Naive thymus-derived CD4-positive, alpha-beta T cell (primary cell): ENCODE measurements around the gene C19orf33. TPM values are rescaled to one million over a fixed set of nuclear protein-coding genes. Genes with fewer than 3 reads are reported as not detected.

Experiments used
- ATAC-seq: fragments of 150-1000 bp; cut with Tn5 transposase; 2 replicates; pipeline ENCODE4 v1.10.0; 2021; ENCODE audit warnings: mild to moderate bottlenecking, moderate library complexity
- CTCF ChIA-PET: fragments of 350-600 bp; sonication (Branson Sonifier 250); formaldehyde crosslinking; loops from one replicate; lab custom pipeline; 2021; ENCODE audit warnings: antibody characterized with exemption; lab: Charles Lee
- POLR2A ChIA-PET: fragments of 350-600 bp; sonication (Branson Sonifier 250); formaldehyde crosslinking; loops from one replicate; lab custom pipeline; 2021; ENCODE audit warnings: antibody characterized with exemption, inconsistent platforms; lab: Charles Lee
- DNase-seq, 9 donors: peaks; one replicate each; pipeline versions ENCODE4 v3.0.0 to v3.0.0-alpha.2; 2020 to 2022; ENCODE audit warnings: mixed read lengths in 1 of 9
- H3K27ac ChIP-seq: one replicate; pipeline ENCODE4 v1.7.0; 2013; ENCODE audit warnings: mild to moderate bottlenecking, low read depth, low read length, moderate library complexity
- H3K27me3 ChIP-seq, 2 donors: one replicate each; pipeline ENCODE4 v1.7.0; 2013; ENCODE audit warnings: low read length in 2 of 2, mild to moderate bottlenecking in 2 of 2, moderate library complexity in 2 of 2; ENCODE audit not compliant: control insufficient read depth in 2 of 2, insufficient read depth in 2 of 2
- H3K36me3 ChIP-seq, 3 experiments: 1 replicate in 2 of 3; 2 replicates in 1 of 3; pipeline ENCODE4 v1.7.0; 2013; ENCODE audit warnings: low read length in 3 of 3, mild to moderate bottlenecking in 3 of 3, moderate library complexity in 1 of 3; ENCODE audit not compliant: insufficient read depth in 3 of 3, control insufficient read depth in 2 of 3
- H3K4me1 ChIP-seq, 2 donors: one replicate each; pipeline ENCODE4 v1.7.0; 2013; ENCODE audit warnings: low read length in 2 of 2, mild to moderate bottlenecking in 2 of 2, moderate library complexity in 1 of 2; ENCODE audit not compliant: control insufficient read depth in 2 of 2, insufficient read depth in 2 of 2
- H3K4me3 ChIP-seq: 2 replicates; pipeline ENCODE4 v1.7.0; 2013; ENCODE audit warnings: mild to moderate bottlenecking, low read length
- H3K9me3 ChIP-seq, 3 experiments: 1 replicate in 2 of 3; 2 replicates in 1 of 3; pipeline ENCODE4 v1.7.0; 2013; ENCODE audit warnings: low read length in 3 of 3; ENCODE audit not compliant: control insufficient read depth in 2 of 3
- H3K27ac Mint-ChIP-seq, 9 donors: one replicate each; pipeline ENCODE4 v1.8.0; 2020 to 2022; ENCODE audit warnings: mixed read lengths in 9 of 9, mild to moderate bottlenecking in 8 of 9, moderate library complexity in 5 of 9, inconsistent platforms in 2 of 9
- H3K27me3 Mint-ChIP-seq, 5 donors: one replicate each; pipeline ENCODE4 v1.8.0; 2021 to 2022; ENCODE audit warnings: mixed read lengths in 5 of 5, mild to moderate bottlenecking in 1 of 5
- H3K36me3 Mint-ChIP-seq, 5 donors: one replicate each; pipeline ENCODE4 v1.8.0; 2020 to 2022; ENCODE audit warnings: mixed read lengths in 5 of 5, mild to moderate bottlenecking in 3 of 5, inconsistent platforms in 1 of 5
- H3K4me1 Mint-ChIP-seq, 7 donors: one replicate each; pipeline ENCODE4 v1.8.0; 2020 to 2022; ENCODE audit warnings: mixed read lengths in 7 of 7, mild to moderate bottlenecking in 3 of 7, inconsistent platforms in 1 of 7
- H3K4me3 Mint-ChIP-seq, 10 donors: one replicate each; pipeline ENCODE4 v1.8.0; 2020 to 2022; ENCODE audit warnings: mild to moderate bottlenecking in 10 of 10, mixed read lengths in 10 of 10, moderate library complexity in 6 of 10, inconsistent platforms in 2 of 10
- H3K9me3 Mint-ChIP-seq, 11 donors: one replicate each; pipeline ENCODE4 v1.8.0; 2020 to 2022; ENCODE audit warnings: mixed read lengths in 11 of 11, mild to moderate bottlenecking in 4 of 11, inconsistent platforms in 1 of 11, moderate library complexity in 1 of 11
- intact Hi-C, 2 donors: fragments of 100-400 bp; cut with micrococcal nuclease; formaldehyde crosslinking; loops; one replicate each; pipeline ENCODE4 v1.15.1; 2023
- polyA plus RNA-seq, 2 donors: library from polyadenylated mRNA; unstranded; fragments of 300-500 nt; fragmentation: Illumina TruSeq; gene quantifications; one replicate each; pipeline ENCODE4 v1.2.3, GENCODE V29; 2021
- total RNA-seq, 6 experiments: library from RNA in 5 of 6; stranded (reverse) in 5 of 6; gene quantifications; 1 replicate in 5 of 6; 2 replicates in 1 of 6; pipeline ENCODE4 v1.2.3 and lab custom pipeline; 2021 to 2026

The C19orf33 gene
- total and polyA plus RNA-seq, 7 experiments from 2014 or later, result 0.88 to 1.5 TPM; not detected in 5

DNA sequence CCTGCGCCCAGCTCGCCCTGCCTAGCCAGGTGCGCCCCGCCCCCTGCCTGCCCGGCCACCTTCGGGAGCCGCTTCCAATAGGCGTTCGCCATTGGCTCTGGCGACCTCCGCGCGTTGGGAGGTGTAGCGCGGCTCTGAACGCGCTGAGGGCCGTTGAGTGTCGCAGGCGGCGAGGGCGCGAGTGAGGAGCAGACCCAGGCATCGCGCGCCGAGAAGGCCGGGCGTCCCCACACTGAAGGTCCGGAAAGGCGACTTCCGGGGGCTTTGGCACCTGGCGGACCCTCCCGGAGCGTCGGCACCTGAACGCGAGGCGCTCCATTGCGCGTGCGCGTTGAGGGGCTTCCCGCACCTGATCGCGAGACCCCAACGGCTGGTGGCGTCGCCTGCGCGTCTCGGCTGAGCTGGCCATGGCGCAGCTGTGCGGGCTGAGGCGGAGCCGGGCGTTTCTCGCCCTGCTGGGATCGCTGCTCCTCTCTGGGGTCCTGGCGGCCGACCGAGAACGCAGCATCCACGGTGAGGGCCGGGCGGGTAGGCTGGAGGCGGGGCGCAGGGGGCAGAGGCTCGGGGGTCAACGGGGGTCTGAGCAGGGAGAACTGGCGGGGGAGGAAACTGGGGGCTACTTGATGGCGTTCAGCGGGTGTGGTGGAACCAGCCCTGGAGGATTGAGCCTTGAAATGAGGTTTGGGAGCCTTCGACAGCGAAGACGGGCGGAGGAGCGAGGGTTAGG, 39.4 kb upstream of the C19orf33 start, which contains the start of gene SPINT2:
Gene SPINT2, plus strand, starts transcription at position 88 of the 727 bp plus-strand sequence. Its CDS starts 320 bp downstream, at position 408.
- Histone ChIP-seq H3K4me3 (peak within 1 kb of the TSS; percentile 77), H3K27me3 (no peaks in the 10 kb centered on the region), H3K4me1 (peaks cover 4 to 10% of the 10 kb centered on the region in 2 donors), H3K9me3 (no peaks in the 10 kb centered on the region), H3K27ac (peak within 1 kb of the TSS; percentile 77), H3K36me3 (no peaks in the 10 kb centered on the region)
- Mint-ChIP-seq H3K36me3 (no peaks in the 10 kb centered on the region), H3K9me3 (peaks cover 0 to 3% (median 0%) of the 10 kb centered on the region in 11 donors), H3K4me3 (peak within 1 kb of the TSS; percentile 81 to 93 (median 89)), H3K4me1 (peaks cover 17 to 44% (median 39%) of the 10 kb centered on the region in 7 donors), H3K27ac (peak within 1 kb of the TSS; percentile 81 to 93 (median 84)), H3K27me3 (no peaks in the 10 kb centered on the region)
- DNase-seq (peak in 2 of 9 donors; percentile 43 to 54), ATAC-seq (peak; percentile 50)
- intact Hi-C loops, result loop anchor here (1.0 kb wide), 5 partner anchors 8 to 383 kb away; partner anchors contain the start of genes CATSPERG (in 2 of the 2), ACTN4 (in 1 of the 2), PPP1R14A (in 1 of the 2) and PSMD8 (in 1 of the 2)
- ChIA-PET CTCF (interaction anchor here (1.4 to 1.5 kb wide), 2 partner anchors 11 to 366 kb away, joined by 3 to 4 read pairs; no protein-coding TSS in a partner anchor), POLR2A (interaction anchor here (0.6 to 1.4 kb wide), 4 partner anchors 52 to 170 kb away, joined by 3 to 4 read pairs (median 3); partner anchors contain the start of gene PSMD8)

- ChIA-PET CTCF (interaction anchor here (0.5 to 1.5 kb wide), 3 partner anchors 11 to 473 kb away, joined by 3 to 4 read pairs (median 3); no protein-coding TSS in a partner anchor), POLR2A (interaction anchor here (0.6 to 1.4 kb wide), 5 partner anchors 10 to 281 kb away, joined by 3 to 6 read pairs (median 3); partner anchors contain the start of gene PSMD8)
- peaks cover 0 to 3% (median 0%) of the 10 kb centered on the region in 11 donors for H3K9me3 Mint-ChIP-seq
- H3K27me3 Mint-ChIP-seq, result no peaks in the 10 kb centered on the region
- Histone ChIP-seq H3K27me3 (no peaks in the 10 kb centered on the region), H3K36me3 (no peaks in the 10 kb centered on the region), H3K27ac (peak overlapping the region; percentile 77), H3K9me3 (no peaks in the 10 kb centered on the region), H3K4me1 (peaks cover 4 to 10% of the 10 kb centered on the region in 2 donors), H3K4me3 (peak overlapping the region; percentile 77)
- H3K36me3 Mint-ChIP-seq, result peaks cover 0 to 6% (median 0%) of the 10 kb centered on the region in 5 donors
- peaks cover 17 to 49% (median 39%) of the 10 kb centered on the region in 7 donors for H3K4me1 Mint-ChIP-seq
- peak overlapping the region; percentile 81 to 93 (median 89) for H3K4me3 Mint-ChIP-seq
- ATAC-seq (no peak), DNase-seq (peak in 4 of 9 donors; percentile 11 to 33 (median 30))
- peak overlapping the region; percentile 81 to 93 (median 84) for H3K27ac Mint-ChIP-seq
- intact Hi-C loops, result no loop called here
Observed at GRCh38 chr19:38265213-38265861, 38.7 kb upstream of the C19orf33 start.

DNA sequence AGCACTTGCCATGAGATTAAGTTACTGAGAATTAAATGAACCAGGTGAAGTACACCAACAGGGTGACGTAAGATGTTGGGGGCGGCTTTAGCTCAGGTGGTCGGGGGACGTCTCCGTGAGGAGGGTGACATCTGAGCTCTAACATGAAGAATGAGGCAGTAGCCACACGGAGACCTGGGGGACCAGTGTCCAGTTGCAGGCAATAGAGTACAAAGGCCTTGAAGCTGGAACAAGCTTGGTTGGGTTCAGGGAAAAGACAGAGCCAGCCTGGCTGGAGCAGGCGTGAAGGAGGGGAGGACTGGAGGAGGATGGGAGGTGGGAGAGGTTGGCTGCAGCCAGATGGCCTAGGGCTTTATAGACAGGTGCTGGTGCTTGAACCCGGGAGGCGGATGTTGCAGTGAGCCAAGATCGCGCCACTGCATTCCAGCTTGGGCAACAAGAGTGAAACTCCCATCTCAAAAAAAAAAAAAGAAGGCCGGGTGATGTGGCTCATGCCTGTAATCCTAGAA, 38.1 kb upstream of the C19orf33 start:
- Mint-ChIP-seq H3K4me3 (peak overlapping the region; percentile 18 to 93 (median 89)), H3K4me1 (peaks cover 17 to 51% (median 39%) of the 10 kb centered on the region in 7 donors), H3K9me3 (peaks cover 0 to 3% (median 0%) of the 10 kb centered on the region in 11 donors), H3K27me3 (no peaks in the 10 kb centered on the region), H3K27ac (peak overlapping the region in 8 of 9 donors; percentile 81 to 90 (median 84)), H3K36me3 (peaks cover 0 to 6% (median 0%) of the 10 kb centered on the region in 5 donors)
- POLR2A ChIA-PET, result interaction anchor here (0.6 to 1.4 kb wide), 3 partner anchors 11 to 1590 kb away, joined by 3 to 5 read pairs (median 3); partner anchors contain the start of gene PSMD8
- H3K27me3 ChIP-seq, result no peaks in the 10 kb centered on the region
- no peak overlapping the region for H3K4me3 ChIP-seq
- H3K27ac ChIP-seq, result peak overlapping the region; percentile 77
- intact Hi-C loops, result no loop called here
- DNase-seq (no peak), ATAC-seq (no peak)
- H3K9me3 ChIP-seq, result no peaks in the 10 kb centered on the region
- CTCF ChIA-PET, result interaction anchor here (0.5 to 1.5 kb wide), 3 partner anchors 10 to 473 kb away, joined by 3 to 4 read pairs (median 3); no protein-coding TSS in a partner anchor
- peaks cover 4 to 10% of the 10 kb centered on the region in 2 donors for H3K4me1 ChIP-seq
- H3K36me3 ChIP-seq, result no peaks in the 10 kb centered on the region

GRCh38 chr19:38266981-38267597, 37.0 kb upstream of the C19orf33 start:
- no peaks in the 10 kb centered on the region for H3K9me3 Mint-ChIP-seq
- ChIA-PET CTCF (no interaction called here), POLR2A (interaction anchor here (0.6 kb wide), 1 partner anchor 1150 kb away, joined by 4 read pairs; no protein-coding TSS in a partner anchor)
- no peaks in the 10 kb centered on the region for H3K27me3 Mint-ChIP-seq
- Histone ChIP-seq H3K9me3 (no peaks in the 10 kb centered on the region), H3K27ac (no peak overlapping the region), H3K36me3 (no peaks in the 10 kb centered on the region), H3K27me3 (no peaks in the 10 kb centered on the region), H3K4me1 (peaks cover 4 to 10% of the 10 kb centered on the region in 2 donors), H3K4me3 (no peak overlapping the region)
- peak overlapping the region in 7 of 9 donors; percentile 3 to 86 (median 56) for H3K27ac Mint-ChIP-seq
- intact Hi-C loops, result no loop called here
- DNase-seq, result no peak
- ATAC-seq, result no peak
- H3K4me1 Mint-ChIP-seq, result peaks cover 18 to 51% (median 39%) of the 10 kb centered on the region in 7 donors
- H3K36me3 Mint-ChIP-seq, result peaks cover 0 to 6% (median 0%) of the 10 kb centered on the region in 5 donors
- peak overlapping the region in 3 of 10 donors; percentile 18 to 49 (median 34) for H3K4me3 Mint-ChIP-seq

DNA sequence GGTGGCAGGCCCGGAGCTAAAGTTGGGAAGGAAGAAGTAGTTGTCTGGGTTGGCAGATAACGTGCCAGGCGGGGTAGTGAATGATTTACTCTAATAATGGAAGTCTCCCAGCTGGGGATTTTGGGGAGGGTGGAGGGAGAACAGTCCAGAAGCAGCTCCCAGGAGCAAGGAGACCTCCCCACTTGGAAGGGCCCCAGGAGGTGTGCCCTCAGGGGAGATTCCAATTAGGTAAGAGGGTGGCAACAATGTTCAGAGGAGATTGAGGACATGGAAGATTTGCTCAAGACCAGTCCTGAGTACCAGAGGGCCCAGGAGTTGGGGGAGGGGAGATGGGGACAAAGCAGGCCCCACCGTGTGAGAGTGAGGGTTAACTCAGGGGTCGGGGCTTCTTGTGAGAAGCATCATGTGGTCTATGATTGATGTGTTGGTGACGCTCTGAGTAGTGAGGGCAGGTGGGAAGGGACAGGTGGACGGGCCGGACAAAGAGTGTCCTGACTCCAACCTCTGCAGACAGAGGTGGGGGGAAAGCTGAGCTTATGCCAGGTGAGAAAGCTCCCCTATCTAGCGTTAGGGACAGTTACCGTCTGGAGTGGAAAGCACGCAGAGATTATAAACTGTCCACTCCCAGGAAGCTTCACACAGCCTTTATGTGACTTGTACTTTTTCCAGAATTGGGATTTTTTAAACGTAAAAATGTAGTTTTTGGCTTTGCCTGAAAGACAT, 36.1 kb upstream of the C19orf33 start:
- no peaks in the 10 kb centered on the region for H3K9me3 Mint-ChIP-seq
- peaks cover 0 to 6% (median 0%) of the 10 kb centered on the region in 5 donors for H3K36me3 Mint-ChIP-seq
- peaks cover 22 to 48% (median 39%) of the 10 kb centered on the region in 7 donors for H3K4me1 Mint-ChIP-seq
- H3K27me3 Mint-ChIP-seq, result no peaks in the 10 kb centered on the region
- ChIA-PET POLR2A (interaction anchor here (0.6 kb wide), 1 partner anchor 102 kb away, joined by 3 read pairs; no protein-coding TSS in a partner anchor), CTCF (no interaction called here)
- H3K4me3 ChIP-seq, result no peak overlapping the region
- no peak overlapping the region for H3K4me3 Mint-ChIP-seq
- H3K4me1 ChIP-seq, result peaks cover 4 to 10% of the 10 kb centered on the region in 2 donors
- intact Hi-C loops, result no loop called here
- no peak for DNase-seq
- ATAC-seq, result no peak
- H3K27me3 ChIP-seq, result no peaks in the 10 kb centered on the region
- H3K9me3 ChIP-seq, result no peaks in the 10 kb centered on the region
- H3K27ac Mint-ChIP-seq, result peak overlapping the region in 3 of 9 donors; percentile 21 to 86 (median 31)
- no peaks in the 10 kb centered on the region for H3K36me3 ChIP-seq
- H3K27ac ChIP-seq, result no peak overlapping the region
